Ishikawa (cell line): ENCODE results near the gene PTRH2.

ENCODE experiments used
- EGR1 ChIP-seq: IDR thresholded peaks from 2 replicates; pipeline ENCODE4 v1.6.1; 2012
- REST ChIP-seq: IDR thresholded peaks from 2 replicates; pipeline ENCODE4 v1.6.1; 2012; ENCODE audit warnings: low read depth, mild to moderate bottlenecking
- TF ChIP-seq, protein P1 (sequence below): IDR thresholded peaks from 2 replicates; pipeline ENCODE4 v1.6.1; 2012

DNA sequence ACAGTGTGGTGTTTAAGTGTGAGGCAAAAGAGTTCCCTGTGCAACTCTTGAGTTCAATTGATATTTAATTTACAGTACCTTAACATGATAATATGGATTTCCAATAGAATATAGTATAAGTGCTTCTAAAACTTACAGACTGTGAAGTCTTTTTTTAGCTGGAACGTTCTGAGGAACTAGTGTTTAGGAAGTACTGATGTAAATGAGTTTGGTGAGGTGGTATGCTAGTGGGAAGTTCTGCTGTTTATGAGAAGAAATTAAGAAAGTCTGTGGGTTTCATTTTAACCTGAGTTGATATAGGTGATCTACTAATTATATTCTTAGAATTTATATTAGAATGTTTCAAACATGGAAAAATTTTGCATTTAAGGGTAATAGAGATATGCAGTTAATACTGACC, 32.0 kb downstream of the PTRH2 start:
- no peak for TF ChIP-seq REST
- no peak for TF ChIP-seq EGR1
- TF ChIP-seq, protein P1, sequence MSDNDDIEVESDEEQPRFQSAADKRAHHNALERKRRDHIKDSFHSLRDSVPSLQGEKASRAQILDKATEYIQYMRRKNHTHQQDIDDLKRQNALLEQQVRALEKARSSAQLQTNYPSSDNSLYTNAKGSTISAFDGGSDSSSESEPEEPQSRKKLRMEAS: no peak
